ENCODE results near the gene A1BG.

DNA sequence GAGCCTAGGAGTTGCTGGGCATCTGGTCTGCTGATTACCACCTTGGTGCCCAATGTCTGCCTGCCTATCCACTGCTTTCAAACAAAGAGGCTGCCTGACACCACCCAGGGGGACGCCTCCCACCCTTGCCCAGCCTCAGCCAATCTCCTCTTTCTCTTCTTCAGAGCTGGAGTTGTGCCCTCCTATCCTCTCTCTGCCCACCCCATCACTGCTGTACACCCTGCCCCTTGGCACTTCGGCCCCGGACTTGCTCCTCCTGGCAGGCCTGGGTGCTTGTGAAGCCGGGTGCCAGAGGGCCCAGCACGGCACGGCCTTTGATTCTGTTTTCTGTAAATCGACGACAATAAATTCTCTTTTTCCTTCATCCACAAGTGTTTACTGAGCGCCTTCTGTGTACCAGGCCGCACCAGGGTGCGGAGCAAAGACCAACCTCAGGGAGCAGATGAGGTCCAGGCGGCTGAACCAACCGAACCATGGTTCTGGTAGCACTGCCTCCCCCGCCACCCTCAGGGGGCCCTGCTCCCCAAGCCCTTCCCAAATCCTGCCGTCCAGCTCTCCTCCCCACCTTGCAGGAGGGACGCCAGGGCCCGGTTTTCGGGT is 47.1 kb upstream of the A1BG start:
- TF ChIP-seq, protein P1, sequence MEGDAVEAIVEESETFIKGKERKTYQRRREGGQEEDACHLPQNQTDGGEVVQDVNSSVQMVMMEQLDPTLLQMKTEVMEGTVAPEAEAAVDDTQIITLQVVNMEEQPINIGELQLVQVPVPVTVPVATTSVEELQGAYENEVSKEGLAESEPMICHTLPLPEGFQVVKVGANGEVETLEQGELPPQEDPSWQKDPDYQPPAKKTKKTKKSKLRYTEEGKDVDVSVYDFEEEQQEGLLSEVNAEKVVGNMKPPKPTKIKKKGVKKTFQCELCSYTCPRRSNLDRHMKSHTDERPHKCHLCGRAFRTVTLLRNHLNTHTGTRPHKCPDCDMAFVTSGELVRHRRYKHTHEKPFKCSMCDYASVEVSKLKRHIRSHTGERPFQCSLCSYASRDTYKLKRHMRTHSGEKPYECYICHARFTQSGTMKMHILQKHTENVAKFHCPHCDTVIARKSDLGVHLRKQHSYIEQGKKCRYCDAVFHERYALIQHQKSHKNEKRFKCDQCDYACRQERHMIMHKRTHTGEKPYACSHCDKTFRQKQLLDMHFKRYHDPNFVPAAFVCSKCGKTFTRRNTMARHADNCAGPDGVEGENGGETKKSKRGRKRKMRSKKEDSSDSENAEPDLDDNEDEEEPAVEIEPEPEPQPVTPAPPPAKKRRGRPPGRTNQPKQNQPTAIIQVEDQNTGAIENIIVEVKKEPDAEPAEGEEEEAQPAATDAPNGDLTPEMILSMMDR (IDR thresholded peaks at IDR 0.05; ENCODE audit: low read depth, low read length, missing input control): no peak
- TF ChIP-seq MAX (IDR thresholded peaks at IDR 0.05) (no peak), REST (IDR thresholded peaks at IDR 0.05) (no peak), RAD21 (IDR thresholded peaks at IDR 0.05) (no peak), EGR1 (IDR thresholded peaks at IDR 0.05; ENCODE audit: low read depth in 2 of 2) (no peak), NR2F2 (IDR thresholded peaks at IDR 0.05) (no peak), TAF1 (conservative IDR thresholded peaks at IDR 0.05) (no peak), HNF4G (IDR thresholded peaks at IDR 0.05) (no peak), FOXA1 (IDR thresholded peaks at IDR 0.05) (no peak)
- TF ChIP-seq, protein P2, sequence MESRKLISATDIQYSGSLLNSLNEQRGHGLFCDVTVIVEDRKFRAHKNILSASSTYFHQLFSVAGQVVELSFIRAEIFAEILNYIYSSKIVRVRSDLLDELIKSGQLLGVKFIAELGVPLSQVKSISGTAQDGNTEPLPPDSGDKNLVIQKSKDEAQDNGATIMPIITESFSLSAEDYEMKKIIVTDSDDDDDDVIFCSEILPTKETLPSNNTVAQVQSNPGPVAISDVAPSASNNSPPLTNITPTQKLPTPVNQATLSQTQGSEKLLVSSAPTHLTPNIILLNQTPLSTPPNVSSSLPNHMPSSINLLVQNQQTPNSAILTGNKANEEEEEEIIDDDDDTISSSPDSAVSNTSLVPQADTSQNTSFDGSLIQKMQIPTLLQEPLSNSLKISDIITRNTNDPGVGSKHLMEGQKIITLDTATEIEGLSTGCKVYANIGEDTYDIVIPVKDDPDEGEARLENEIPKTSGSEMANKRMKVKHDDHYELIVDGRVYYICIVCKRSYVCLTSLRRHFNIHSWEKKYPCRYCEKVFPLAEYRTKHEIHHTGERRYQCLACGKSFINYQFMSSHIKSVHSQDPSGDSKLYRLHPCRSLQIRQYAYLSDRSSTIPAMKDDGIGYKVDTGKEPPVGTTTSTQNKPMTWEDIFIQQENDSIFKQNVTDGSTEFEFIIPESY (IDR thresholded peaks at IDR 0.05): no peak

All from liver (tissue), 3 donors.